Nephron (organoid): ENCODE data around the gene HNRNPF.
A peak's percentile ranks its signal among the peaks of the same experiment; 100 is the strongest.
"Not testable (repeated sequence)": the region's sequence is repeated elsewhere in the genome, so short reads cannot be mapped to it uniquely, and the experiment has no call there.

ENCODE experiments used
- H3K27ac Mint-ChIP-seq, 3 experiments: 2 replicates each; pipeline ENCODE4 v1.8.0; 2020; ENCODE audit warnings: mixed read lengths in 3 of 3, mild to moderate bottlenecking in 2 of 3, moderate library complexity in 1 of 3
- H3K27me3 Mint-ChIP-seq: 2 replicates; pipeline ENCODE4 v1.8.0; 2021; ENCODE audit warnings: low read depth, mild to moderate bottlenecking, moderate library complexity, mixed read lengths
- H3K36me3 Mint-ChIP-seq: 2 replicates; pipeline ENCODE4 v1.8.0; 2020; ENCODE audit warnings: low read depth, mixed read lengths
- H3K4me1 Mint-ChIP-seq: 2 replicates; pipeline ENCODE4 v1.8.0; 2020; ENCODE audit warnings: mixed read lengths
- H3K4me3 Mint-ChIP-seq, 3 experiments: 2 replicates each; pipeline ENCODE4 v1.8.0; 2020; ENCODE audit warnings: mild to moderate bottlenecking in 3 of 3, mixed read lengths in 3 of 3, moderate library complexity in 2 of 3
- H3K9me3 Mint-ChIP-seq: 2 replicates; pipeline ENCODE4 v1.8.0; 2020; ENCODE audit warnings: mixed read lengths
- TF ChIP-seq, protein P1 (sequence below), 3 experiments: fragments of 200-600 bp; sonication (generic); IDR thresholded peaks; one replicate each; pipeline ENCODE4 v1.5.0; 2021; ENCODE audit warnings: antibody characterized with exemption in 3 of 3; ENCODE audit not compliant: unreplicated experiment in 3 of 3

HNRNPF gene

DNA sequence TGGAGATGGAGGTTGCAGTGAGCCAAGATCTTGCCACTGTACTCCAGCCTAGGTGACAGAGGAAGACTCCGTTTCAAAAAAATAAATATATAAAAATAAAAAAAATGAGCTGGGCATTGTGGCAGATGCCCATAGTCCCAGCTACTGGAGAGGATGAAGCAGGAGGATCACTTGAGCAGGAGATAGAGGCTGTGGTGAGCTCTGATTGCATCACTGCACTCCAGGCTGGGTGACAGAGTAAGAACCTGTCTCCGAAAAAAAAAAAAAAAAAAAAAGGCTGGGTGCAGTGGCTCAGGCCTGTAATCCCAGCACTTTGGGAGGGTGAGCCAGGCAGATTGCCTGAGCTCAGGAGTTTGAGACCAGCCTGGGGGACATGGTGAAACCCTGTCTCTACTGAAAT is 39.8 kb upstream of the HNRNPF start:
- Mint-ChIP-seq H3K4me3 (no peak overlapping the region), H3K27me3 (no peaks in the 10 kb centered on the region), H3K9me3 (peaks cover 13% of the 10 kb centered on the region), H3K4me1 (peaks cover 6% of the 10 kb centered on the region), H3K27ac (no peak overlapping the region), H3K36me3 (peaks cover 31% of the 10 kb centered on the region)
- TF ChIP-seq, protein P1, sequence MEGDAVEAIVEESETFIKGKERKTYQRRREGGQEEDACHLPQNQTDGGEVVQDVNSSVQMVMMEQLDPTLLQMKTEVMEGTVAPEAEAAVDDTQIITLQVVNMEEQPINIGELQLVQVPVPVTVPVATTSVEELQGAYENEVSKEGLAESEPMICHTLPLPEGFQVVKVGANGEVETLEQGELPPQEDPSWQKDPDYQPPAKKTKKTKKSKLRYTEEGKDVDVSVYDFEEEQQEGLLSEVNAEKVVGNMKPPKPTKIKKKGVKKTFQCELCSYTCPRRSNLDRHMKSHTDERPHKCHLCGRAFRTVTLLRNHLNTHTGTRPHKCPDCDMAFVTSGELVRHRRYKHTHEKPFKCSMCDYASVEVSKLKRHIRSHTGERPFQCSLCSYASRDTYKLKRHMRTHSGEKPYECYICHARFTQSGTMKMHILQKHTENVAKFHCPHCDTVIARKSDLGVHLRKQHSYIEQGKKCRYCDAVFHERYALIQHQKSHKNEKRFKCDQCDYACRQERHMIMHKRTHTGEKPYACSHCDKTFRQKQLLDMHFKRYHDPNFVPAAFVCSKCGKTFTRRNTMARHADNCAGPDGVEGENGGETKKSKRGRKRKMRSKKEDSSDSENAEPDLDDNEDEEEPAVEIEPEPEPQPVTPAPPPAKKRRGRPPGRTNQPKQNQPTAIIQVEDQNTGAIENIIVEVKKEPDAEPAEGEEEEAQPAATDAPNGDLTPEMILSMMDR (IDR thresholded peaks at IDR 0.05; ENCODE audit: unreplicated experiment in 3 of 3), result no peak

DNA sequence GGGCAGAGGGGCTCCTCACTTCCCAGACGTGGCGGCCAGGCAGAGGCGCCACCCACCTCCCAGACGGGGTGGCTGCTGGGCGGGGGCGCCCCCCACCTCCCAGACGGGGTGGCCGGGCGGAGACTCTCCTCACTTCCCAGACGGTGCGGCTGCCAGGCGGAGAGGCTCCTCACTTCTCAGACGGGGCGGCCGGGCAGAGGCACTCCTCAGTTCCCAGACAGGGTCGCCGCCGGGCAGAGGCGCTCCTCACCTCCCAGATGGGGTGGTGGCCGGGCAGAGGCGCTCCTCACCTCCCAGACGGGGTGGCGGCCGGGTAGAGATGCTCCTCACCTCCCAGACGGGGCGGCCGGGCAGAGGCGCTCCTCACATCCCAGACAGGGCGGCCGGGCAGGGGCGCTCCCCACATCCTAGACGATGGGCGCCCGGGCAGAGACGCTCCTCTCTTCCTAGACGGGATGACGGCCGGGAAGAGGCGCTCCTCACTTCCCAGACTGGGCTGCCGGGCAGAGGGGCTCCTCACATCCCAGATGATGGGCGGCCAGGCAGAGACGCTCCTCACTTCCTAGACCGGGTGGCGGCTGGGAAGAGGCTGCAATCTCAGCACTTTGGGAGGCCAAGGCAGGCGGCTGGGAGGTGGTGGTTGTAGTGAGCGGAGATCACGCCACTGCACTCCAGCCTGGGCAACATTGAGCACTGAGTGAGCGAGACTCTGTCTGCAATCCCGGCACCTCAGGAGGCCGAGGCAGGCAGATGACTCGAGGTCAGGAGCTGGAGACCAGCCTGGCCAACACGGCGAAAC is 37.4 kb upstream of the HNRNPF start:
- H3K4me3 Mint-ChIP-seq, H3K4me1 Mint-ChIP-seq: not testable (repeated sequence)

GRCh38 chr10:43444897-43445466 is 36.0 kb upstream of the HNRNPF start:
- peaks cover 13% of the 10 kb centered on the region for H3K9me3 Mint-ChIP-seq
- H3K27ac Mint-ChIP-seq, result no peak overlapping the region
- peaks cover 31% of the 10 kb centered on the region for H3K36me3 Mint-ChIP-seq
- no peaks in the 10 kb centered on the region for H3K4me1 Mint-ChIP-seq
- no peak overlapping the region for H3K4me3 Mint-ChIP-seq
- no peaks in the 10 kb centered on the region for H3K27me3 Mint-ChIP-seq
- TF ChIP-seq, protein P1 (IDR thresholded peaks at IDR 0.05; ENCODE audit: unreplicated experiment in 3 of 3), result no peak

More for the DNA sequence above, 37.4 kb upstream of the HNRNPF start:
- Mint-ChIP-seq H3K36me3 (peaks cover 31% of the 10 kb centered on the region), H3K9me3 (peaks cover 13% of the 10 kb centered on the region)
- H3K27ac Mint-ChIP-seq, H3K27me3 Mint-ChIP-seq: not testable (repeated sequence)

- Mint-ChIP-seq H3K27ac (no peak overlapping the region), H3K9me3 (peaks cover 13% of the 10 kb centered on the region), H3K4me3 (no peak overlapping the region), H3K4me1 (no peaks in the 10 kb centered on the region), H3K27me3 (no peaks in the 10 kb centered on the region), H3K36me3 (peaks cover 31% of the 10 kb centered on the region)
- TF ChIP-seq, protein P1 (IDR thresholded peaks at IDR 0.05; ENCODE audit: unreplicated experiment in 3 of 3), result no peak
These were observed 35.3 kb upstream of the HNRNPF start for GRCh38 chr10:43444323-43444722.

DNA sequence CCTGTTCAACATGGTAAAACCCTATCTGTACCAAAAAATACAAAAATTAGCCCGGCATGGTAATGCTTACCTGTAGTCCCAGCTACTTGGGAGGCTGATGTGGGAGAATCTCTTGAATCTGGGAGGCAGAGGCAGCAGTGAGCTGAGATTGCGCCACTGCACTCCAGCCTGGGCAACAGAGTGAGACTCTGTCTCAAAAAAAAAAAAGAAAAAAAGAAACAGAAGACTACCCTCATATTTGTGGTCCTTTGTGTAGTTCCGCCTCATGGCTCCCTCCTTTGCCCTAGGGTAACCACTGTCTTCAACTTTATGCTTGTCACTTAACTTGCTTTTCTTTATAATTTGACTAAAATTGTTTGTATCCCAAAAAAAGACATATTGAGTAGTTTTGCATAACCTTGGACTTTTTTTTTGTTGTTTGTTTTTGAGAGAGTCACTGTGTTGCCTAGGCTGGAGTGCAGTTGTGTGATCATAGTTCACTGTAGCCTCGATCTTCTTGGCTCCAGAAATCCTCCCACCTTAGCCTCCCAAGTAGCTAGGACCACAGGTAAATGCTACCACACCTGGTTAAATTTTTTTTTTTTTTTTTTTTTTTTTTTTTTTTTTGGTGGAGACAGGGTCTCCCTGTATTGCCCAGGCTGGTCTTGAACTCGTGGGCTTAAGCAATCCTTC is 31.6 kb upstream of the HNRNPF start:
- Mint-ChIP-seq H3K9me3 (peaks cover 7% of the 10 kb centered on the region), H3K4me1 (peaks cover 12% of the 10 kb centered on the region), H3K27me3 (no peaks in the 10 kb centered on the region), H3K36me3 (peaks cover 17% of the 10 kb centered on the region), H3K4me3 (no peak overlapping the region), H3K27ac (no peak overlapping the region)
- TF ChIP-seq, protein P1 (IDR thresholded peaks at IDR 0.05; ENCODE audit: unreplicated experiment in 3 of 3), result no peak

DNA sequence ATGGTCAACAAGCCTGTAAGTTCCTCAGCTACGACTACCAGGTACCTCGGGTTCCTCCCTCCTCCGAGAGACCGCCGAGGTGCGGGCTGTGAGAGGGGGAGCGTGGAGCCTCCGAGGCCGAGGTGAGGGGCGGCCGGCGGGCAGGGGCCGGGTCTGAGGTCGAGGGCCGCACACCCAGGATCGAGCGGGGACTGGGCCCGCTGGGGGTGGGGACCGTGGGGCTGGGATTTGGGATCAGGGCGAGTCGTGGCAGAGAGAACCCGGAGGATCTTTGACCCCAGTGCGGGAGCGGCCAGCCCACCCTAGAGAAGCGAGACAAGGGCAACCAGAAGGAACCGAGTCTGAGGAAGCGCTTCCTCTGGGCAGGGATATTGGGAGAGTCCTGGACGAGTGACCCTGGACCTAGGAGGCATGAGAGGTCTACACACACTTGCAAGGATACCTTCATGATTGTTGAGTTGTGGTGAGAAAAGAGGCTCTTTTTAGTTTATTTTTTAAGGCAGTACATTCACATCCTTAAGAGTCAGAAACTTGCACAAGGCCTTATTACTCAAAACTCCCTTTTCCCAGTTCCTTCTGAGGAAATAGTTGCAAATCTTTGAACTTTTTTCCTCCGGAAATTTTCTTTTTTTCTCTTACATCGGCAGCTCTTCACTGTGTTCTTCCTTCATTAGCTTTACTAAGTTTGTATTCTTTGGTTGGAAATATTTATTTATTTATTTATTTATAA is 28.3 kb upstream of the HNRNPF start:
- Mint-ChIP-seq H3K36me3 (peaks cover 3% of the 10 kb centered on the region), H3K9me3 (no peaks in the 10 kb centered on the region), H3K27ac (peak overlapping the region; percentile 58 to 98 (median 92)), H3K4me3 (peak overlapping the region; percentile 98 to 99 (median 98)), H3K27me3 (no peaks in the 10 kb centered on the region), H3K4me1 (peaks cover 12% of the 10 kb centered on the region)
- TF ChIP-seq, protein P1 (IDR thresholded peaks at IDR 0.05; ENCODE audit: unreplicated experiment in 3 of 3), result no peak
